Measurements from ENCODE around the gene P2RY2.

The P2RY2 gene

DNA sequence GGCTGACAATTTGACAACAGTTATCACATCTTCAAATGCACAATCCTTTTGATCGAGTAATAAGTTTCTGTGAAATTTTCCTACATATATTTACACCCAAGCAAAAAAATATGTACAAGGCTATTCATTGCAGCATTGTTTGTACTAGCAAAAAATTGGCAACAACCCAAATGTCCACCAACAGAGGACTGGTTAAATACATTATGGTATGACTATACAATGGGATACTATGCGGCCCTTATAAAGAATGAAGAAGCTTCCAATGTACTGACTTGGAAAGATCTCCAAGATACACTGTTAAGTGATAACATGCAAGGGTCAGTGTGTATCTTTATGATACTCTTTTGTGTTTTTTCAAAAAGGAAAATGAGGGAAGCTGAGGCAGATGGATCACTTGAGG is 8.2 kb upstream of the P2RY2 start:
- H3K27ac ChIP-seq (ENCODE audit: low read depth, low read length): no peak overlapping the region
- H3K9ac ChIP-seq (ENCODE audit: low read depth, low read length): no peak overlapping the region
- no peaks in the 10 kb centered on the region for H3K36me3 ChIP-seq (ENCODE audit: control insufficient read depth, insufficient read depth, low read length)
- H3K4me1 ChIP-seq (ENCODE audit: control insufficient read depth, insufficient read depth, low read length): no peaks in the 10 kb centered on the region
- no peaks in the 10 kb centered on the region for H3K9me3 ChIP-seq (ENCODE audit: control insufficient read depth, insufficient read depth, low read length)
- H3K27me3 ChIP-seq (ENCODE audit: control insufficient read depth, insufficient read depth, low read length): no peaks in the 10 kb centered on the region
- no peak overlapping the region for H3K4me3 ChIP-seq (ENCODE audit: low read depth, low read length)

DNA sequence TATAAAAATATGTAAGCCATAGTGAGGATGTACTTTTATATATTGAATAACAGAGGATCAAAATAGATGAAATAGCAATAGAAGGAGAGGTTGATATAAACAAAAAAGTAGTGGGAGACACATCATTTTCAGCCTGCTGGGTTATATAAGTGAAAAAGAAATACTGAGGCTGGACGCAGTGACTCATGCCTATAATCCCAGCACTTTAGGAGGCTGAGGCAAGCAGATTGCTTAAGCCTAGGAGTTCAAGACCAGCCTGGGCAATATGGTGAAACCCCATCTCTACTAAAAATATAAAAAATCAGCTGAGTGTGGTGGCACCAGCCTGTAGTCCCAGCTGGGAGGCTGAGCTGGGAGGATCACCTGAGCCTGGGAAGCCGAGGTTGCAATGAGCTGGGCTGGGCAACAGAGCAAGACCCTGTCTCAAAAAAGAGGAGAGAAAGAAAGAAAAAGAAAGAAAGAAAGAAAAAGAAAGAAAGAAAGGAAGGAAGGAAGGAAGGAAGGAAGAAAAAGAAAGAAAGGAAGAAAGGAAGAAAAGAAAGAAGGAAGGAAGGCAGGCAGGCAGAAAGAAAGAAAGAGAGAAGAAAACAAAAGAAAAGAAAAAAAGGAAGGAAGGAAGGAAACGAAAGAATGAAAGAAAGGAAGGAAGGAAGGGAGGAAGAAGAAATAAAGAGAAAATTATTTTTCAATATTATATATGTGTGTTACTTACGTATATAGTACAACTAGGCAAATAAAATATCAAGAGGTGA is 7.0 kb upstream of the P2RY2 start:
- Histone ChIP-seq H3K36me3 (ENCODE audit: control insufficient read depth, insufficient read depth, low read length) (no peaks in the 10 kb centered on the region), H3K9me3 (ENCODE audit: control insufficient read depth, insufficient read depth, low read length) (no peaks in the 10 kb centered on the region), H3K27ac (ENCODE audit: low read depth, low read length) (no peak overlapping the region), H3K9ac (ENCODE audit: low read depth, low read length) (no peak overlapping the region), H3K4me1 (ENCODE audit: control insufficient read depth, insufficient read depth, low read length) (no peaks in the 10 kb centered on the region), H3K4me3 (ENCODE audit: low read depth, low read length) (no peak overlapping the region), H3K27me3 (ENCODE audit: control insufficient read depth, insufficient read depth, low read length) (0 out of 2 replicates have a peak, but pooled peaks cover 4% of the 10 kb centered on the region)

- Histone ChIP-seq H3K4me1 (ENCODE audit: control insufficient read depth, insufficient read depth, low read length) (no peaks in the 10 kb centered on the region), H3K27ac (ENCODE audit: low read depth, low read length) (no peak overlapping the region), H3K4me3 (ENCODE audit: low read depth, low read length) (no peak overlapping the region), H3K9ac (ENCODE audit: low read depth, low read length) (no peak overlapping the region), H3K36me3 (ENCODE audit: control insufficient read depth, insufficient read depth, low read length) (no peaks in the 10 kb centered on the region), H3K9me3 (ENCODE audit: control insufficient read depth, insufficient read depth, low read length) (no peaks in the 10 kb centered on the region), H3K27me3 (ENCODE audit: control insufficient read depth, insufficient read depth, low read length) (peaks cover 26% of the 10 kb centered on the region)
Observed at GRCh38 chr11:73213196-73214143, 4.6 kb upstream of the P2RY2 start.

- H3K27ac ChIP-seq (ENCODE audit: low read depth, low read length): no peak overlapping the region
- no peaks in the 10 kb centered on the region for H3K9me3 ChIP-seq (ENCODE audit: control insufficient read depth, insufficient read depth, low read length)
- H3K4me1 ChIP-seq (ENCODE audit: control insufficient read depth, insufficient read depth, low read length): no peaks in the 10 kb centered on the region
- no peaks in the 10 kb centered on the region for H3K36me3 ChIP-seq (ENCODE audit: control insufficient read depth, insufficient read depth, low read length)
- H3K4me3 ChIP-seq (ENCODE audit: low read depth, low read length): no peak overlapping the region
- no peak overlapping the region for H3K9ac ChIP-seq (ENCODE audit: low read depth, low read length)
- H3K27me3 ChIP-seq (ENCODE audit: control insufficient read depth, insufficient read depth, low read length): peaks cover 42% of the 10 kb centered on the region
Observed at GRCh38 chr11:73215191-73216134, 2.6 kb upstream of the P2RY2 start.

DNA sequence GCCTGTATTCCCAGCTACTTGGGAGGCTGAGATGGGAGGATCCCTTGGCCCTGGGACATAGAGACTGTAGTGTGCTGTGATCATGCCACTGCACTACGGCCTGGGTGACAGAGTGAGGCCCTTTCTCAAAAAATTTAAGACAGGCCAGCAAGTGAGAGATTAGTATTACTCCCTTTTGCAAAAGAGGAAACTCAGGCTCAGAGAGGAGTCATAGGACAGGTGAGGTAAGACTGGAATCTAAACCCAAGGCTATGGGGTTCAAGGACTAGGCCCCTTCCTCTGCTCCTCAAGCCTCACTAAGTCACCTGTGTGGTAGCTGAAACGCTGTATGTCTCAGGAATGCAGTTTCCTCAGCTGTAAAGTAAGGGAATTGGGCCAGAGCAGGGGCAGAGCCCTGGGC is 1.6 kb upstream of the P2RY2 start:
- H3K36me3 ChIP-seq (ENCODE audit: control insufficient read depth, insufficient read depth, low read length): no peaks in the 10 kb centered on the region
- H3K4me1 ChIP-seq (ENCODE audit: control insufficient read depth, insufficient read depth, low read length): no peaks in the 10 kb centered on the region
- no peak overlapping the region for H3K4me3 ChIP-seq (ENCODE audit: low read depth, low read length)
- H3K9ac ChIP-seq (ENCODE audit: low read depth, low read length): no peak overlapping the region
- peaks cover 45% of the 10 kb centered on the region for H3K27me3 ChIP-seq (ENCODE audit: control insufficient read depth, insufficient read depth, low read length)
- H3K9me3 ChIP-seq (ENCODE audit: control insufficient read depth, insufficient read depth, low read length): no peaks in the 10 kb centered on the region
- H3K27ac ChIP-seq (ENCODE audit: low read depth, low read length): no peak overlapping the region

- Histone ChIP-seq H3K4me1 (ENCODE audit: control insufficient read depth, insufficient read depth, low read length) (no peaks in the 10 kb centered on the region), H3K9ac (ENCODE audit: low read depth, low read length) (no peak overlapping the region), H3K4me3 (ENCODE audit: low read depth, low read length) (peak overlapping the region; percentile 81; the same call in 1 of the 2 replicates), H3K36me3 (ENCODE audit: control insufficient read depth, insufficient read depth, low read length) (no peaks in the 10 kb centered on the region), H3K9me3 (ENCODE audit: control insufficient read depth, insufficient read depth, low read length) (no peaks in the 10 kb centered on the region), H3K27ac (ENCODE audit: low read depth, low read length) (no peak overlapping the region), H3K27me3 (ENCODE audit: control insufficient read depth, insufficient read depth, low read length) (peaks cover 45% of the 10 kb centered on the region)
Observed at GRCh38 chr11:73217131-73217809, 811 bp upstream of the P2RY2 start.

DNA sequence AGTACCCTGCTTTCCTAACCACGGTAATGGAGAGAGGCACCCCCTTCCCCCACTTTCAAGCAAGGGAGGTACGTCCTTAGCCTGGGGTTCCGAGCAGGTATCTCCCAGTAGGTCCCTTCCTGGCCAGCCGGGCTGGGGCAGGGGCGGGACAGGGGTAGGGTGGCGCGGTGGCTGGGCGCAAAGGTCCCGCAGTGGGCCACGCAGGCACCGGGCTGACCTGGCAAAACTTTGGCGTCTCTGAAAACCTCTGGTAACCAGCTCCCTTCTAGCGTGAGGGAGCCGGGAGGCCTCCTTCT is 323 bp upstream of the P2RY2 start:
- Histone ChIP-seq H3K27ac (ENCODE audit: low read depth, low read length) (no peak overlapping the region), H3K27me3 (ENCODE audit: control insufficient read depth, insufficient read depth, low read length) (peaks cover 45% of the 10 kb centered on the region), H3K4me3 (ENCODE audit: low read depth, low read length) (peak overlapping the region; percentile 81), H3K4me1 (ENCODE audit: control insufficient read depth, insufficient read depth, low read length) (no peaks in the 10 kb centered on the region), H3K9ac (ENCODE audit: low read depth, low read length) (no peak overlapping the region), H3K36me3 (ENCODE audit: control insufficient read depth, insufficient read depth, low read length) (no peaks in the 10 kb centered on the region), H3K9me3 (ENCODE audit: control insufficient read depth, insufficient read depth, low read length) (no peaks in the 10 kb centered on the region)

DNA sequence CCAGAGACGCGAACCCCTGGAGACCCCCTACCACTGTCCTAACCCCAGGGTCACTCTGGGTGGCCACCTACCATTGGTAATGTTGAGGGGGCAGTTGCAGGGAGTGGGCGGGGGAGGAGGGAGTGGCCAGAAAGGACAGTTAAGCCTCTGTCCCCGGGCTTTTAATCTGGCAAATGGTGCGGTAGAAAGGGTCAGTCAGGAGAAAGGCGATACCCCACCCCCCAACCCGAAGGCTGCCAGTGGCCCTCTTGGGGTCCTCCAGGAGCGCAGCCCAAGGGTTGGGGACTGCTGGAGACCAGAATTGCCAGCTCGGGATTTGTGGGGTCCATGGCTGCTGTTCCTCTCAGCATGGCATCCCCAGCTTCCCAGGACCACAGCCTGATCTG is 742 bp downstream of the P2RY2 start:
- peak overlapping the region; percentile 81 for H3K4me3 ChIP-seq (ENCODE audit: low read depth, low read length)
- H3K36me3 ChIP-seq (ENCODE audit: control insufficient read depth, insufficient read depth, low read length): no peaks in the 10 kb centered on the region
- H3K4me1 ChIP-seq (ENCODE audit: control insufficient read depth, insufficient read depth, low read length): no peaks in the 10 kb centered on the region
- H3K9ac ChIP-seq (ENCODE audit: low read depth, low read length): no peak overlapping the region
- no peak overlapping the region for H3K27ac ChIP-seq (ENCODE audit: low read depth, low read length)
- peaks cover 45% of the 10 kb centered on the region for H3K27me3 ChIP-seq (ENCODE audit: control insufficient read depth, insufficient read depth, low read length)
- no peaks in the 10 kb centered on the region for H3K9me3 ChIP-seq (ENCODE audit: control insufficient read depth, insufficient read depth, low read length)

DNA sequence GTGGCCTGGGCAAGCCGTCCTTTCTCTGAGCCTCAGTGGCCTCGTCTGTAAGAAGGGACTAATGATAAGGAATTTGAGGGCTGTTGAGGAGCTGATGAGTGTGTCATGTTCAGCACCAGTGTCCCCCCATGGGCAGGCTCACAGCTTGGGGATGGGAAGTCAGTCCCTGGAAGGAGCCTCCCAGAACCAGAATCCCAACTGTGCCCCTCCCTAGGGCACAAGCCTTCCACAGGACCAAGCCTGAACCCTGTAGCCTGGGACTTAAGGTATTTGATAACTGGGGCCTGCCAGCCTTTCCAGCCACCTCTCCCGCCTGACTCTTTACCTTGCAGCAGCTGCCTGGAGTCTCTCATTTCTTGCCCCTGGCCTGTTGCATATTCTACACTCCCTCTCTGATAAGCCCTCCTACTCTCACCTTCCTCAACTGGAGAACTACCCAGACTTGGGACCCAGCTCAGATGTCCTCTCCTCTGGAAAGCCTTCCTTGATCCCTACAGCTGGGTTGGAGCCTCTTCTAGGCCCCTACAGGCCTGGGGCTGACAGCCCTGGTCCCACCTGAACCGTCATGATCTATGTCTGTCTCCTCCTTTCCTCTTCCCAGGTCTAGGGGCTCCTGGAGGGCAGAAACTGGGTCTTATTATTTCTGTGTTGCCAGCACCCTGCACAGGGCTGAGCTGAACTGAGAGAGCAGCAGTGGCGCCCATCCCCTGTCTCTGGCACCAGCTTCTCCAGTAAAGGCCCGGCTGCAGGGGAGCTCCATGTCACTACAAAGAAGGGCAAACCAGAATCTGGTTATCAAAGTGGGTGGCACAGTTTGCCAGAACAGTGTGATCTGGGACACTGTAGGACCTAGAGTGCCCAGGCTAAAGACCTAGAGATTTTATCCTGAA is 1.6 kb downstream of the P2RY2 start:
- no peak overlapping the region for H3K27ac ChIP-seq (ENCODE audit: low read depth, low read length)
- H3K4me3 ChIP-seq (ENCODE audit: low read depth, low read length): no peak overlapping the region
- peaks cover 45% of the 10 kb centered on the region for H3K27me3 ChIP-seq (ENCODE audit: control insufficient read depth, insufficient read depth, low read length)
- H3K36me3 ChIP-seq (ENCODE audit: control insufficient read depth, insufficient read depth, low read length): no peaks in the 10 kb centered on the region
- no peak overlapping the region for H3K9ac ChIP-seq (ENCODE audit: low read depth, low read length)
- no peaks in the 10 kb centered on the region for H3K4me1 ChIP-seq (ENCODE audit: control insufficient read depth, insufficient read depth, low read length)
- no peaks in the 10 kb centered on the region for H3K9me3 ChIP-seq (ENCODE audit: control insufficient read depth, insufficient read depth, low read length)

Data from HUES48 (cell line).